Kidney (tissue), 14 donors: ENCODE measurements around the gene CDC42EP3. TPM values are rescaled to one million over a fixed set of nuclear protein-coding genes. Genes with fewer than 3 reads are reported as not detected.

Source experiments
- DNase-seq, 5 donors: peaks; one replicate each; pipeline ENCODE4 v3.0.0-alpha.2; 2013 to 2020
- FAIRE-seq: peaks from 2 replicates; lab custom pipeline; 2012; peaks lifted over from hg19 to GRCh38; lab: Jason Lieb, UNC
- H3K27ac ChIP-seq, 2 donors: one replicate each; pipeline ENCODE4 v1.7.0; 2013; ENCODE audit warnings: low read depth in 2 of 2, low read length in 2 of 2, inconsistent platforms in 1 of 2
- H3K27me3 ChIP-seq: one replicate; pipeline ENCODE4 v1.7.1; 2013; ENCODE audit warnings: low read length, inconsistent platforms; ENCODE audit not compliant: control insufficient read depth, insufficient read depth
- H3K36me3 ChIP-seq, 3 donors: one replicate each; pipeline versions ENCODE4 v1.7.0 to v1.7.1; 2013; ENCODE audit warnings: low read length in 3 of 3, control low read depth in 1 of 3, inconsistent platforms in 1 of 3; ENCODE audit not compliant: insufficient read depth in 3 of 3, control insufficient read depth in 2 of 3
- H3K4me1 ChIP-seq, 3 donors: one replicate each; pipeline versions ENCODE4 v1.7.0 to v1.7.1; 2013; ENCODE audit warnings: low read length in 3 of 3, inconsistent platforms in 1 of 3, low read depth in 1 of 3; ENCODE audit not compliant: control insufficient read depth in 2 of 3, insufficient read depth in 2 of 3
- H3K4me3 ChIP-seq, 3 donors: one replicate each; pipeline versions ENCODE4 v1.7.0 to v1.8.1; 2013; ENCODE audit warnings: low read length in 3 of 3, control low read depth in 1 of 3, inconsistent platforms in 1 of 3
- H3K9ac ChIP-seq, 3 donors: one replicate each; pipeline versions ENCODE4 v1.7.0 to v1.7.1; 2013; ENCODE audit warnings: low read length in 3 of 3, control low read depth in 1 of 3, inconsistent platforms in 1 of 3
- H3K9me3 ChIP-seq, 3 donors: one replicate each; pipeline versions ENCODE4 v1.7.0 to v1.7.1; 2013; ENCODE audit warnings: low read length in 3 of 3, control low read depth in 1 of 3, inconsistent platforms in 1 of 3; ENCODE audit not compliant: control insufficient read depth in 2 of 3, insufficient read depth in 1 of 3
- intact Hi-C: fragments of 100-400 bp; cut with DNase I; formaldehyde crosslinking; loops from one replicate; pipeline ENCODE4 v1.11.1; 2022
- polyA plus RNA-seq: library from polyadenylated mRNA; stranded (reverse); fragments of 350-450 nt; fragmentation: Illumina TruSeq; extraction: RNeasy Lipid Tissue Mini Kit (QIAGEN cat#74804); gene quantifications from one replicate; pipeline ENCODE4 v1.2.3, GENCODE V29; 2014; ENCODE audit warnings: low read depth, low replicate concordance; ENCODE audit not compliant: insufficient read depth
- total RNA-seq: library from RNA; stranded (reverse); fragmentation: NEBNext Ultra II Directional; extraction: Animal tissue kit (Norgen Biotek cat#: 25700); gene quantifications from one replicate; pipeline ENCODE4 v1.2.1, GENCODE V29; 2021
- TF ChIP-seq, protein P1 (sequence below): IDR thresholded peaks from 3 replicates; pipeline ENCODE4 v1.5.1; 2012; ENCODE audit warnings: mild to moderate bottlenecking, moderate library complexity, borderline replicate concordance; ENCODE audit not compliant: insufficient read depth; ENCODE audit errors: extremely low read depth
- donor health status: control.
- donor health status: control.
- donor health status: control.
- donor health status: control.
- donor health status: control.
- donor health status: DM: yes; HTN: yes; CAD: no.
- donor health status: Normal renal cell carcinoma (clear cell type).

CDC42EP3 gene
- total and polyA plus RNA-seq, 2 donors from 2014 or later, result 21.3 to 34.1 TPM

DNA sequence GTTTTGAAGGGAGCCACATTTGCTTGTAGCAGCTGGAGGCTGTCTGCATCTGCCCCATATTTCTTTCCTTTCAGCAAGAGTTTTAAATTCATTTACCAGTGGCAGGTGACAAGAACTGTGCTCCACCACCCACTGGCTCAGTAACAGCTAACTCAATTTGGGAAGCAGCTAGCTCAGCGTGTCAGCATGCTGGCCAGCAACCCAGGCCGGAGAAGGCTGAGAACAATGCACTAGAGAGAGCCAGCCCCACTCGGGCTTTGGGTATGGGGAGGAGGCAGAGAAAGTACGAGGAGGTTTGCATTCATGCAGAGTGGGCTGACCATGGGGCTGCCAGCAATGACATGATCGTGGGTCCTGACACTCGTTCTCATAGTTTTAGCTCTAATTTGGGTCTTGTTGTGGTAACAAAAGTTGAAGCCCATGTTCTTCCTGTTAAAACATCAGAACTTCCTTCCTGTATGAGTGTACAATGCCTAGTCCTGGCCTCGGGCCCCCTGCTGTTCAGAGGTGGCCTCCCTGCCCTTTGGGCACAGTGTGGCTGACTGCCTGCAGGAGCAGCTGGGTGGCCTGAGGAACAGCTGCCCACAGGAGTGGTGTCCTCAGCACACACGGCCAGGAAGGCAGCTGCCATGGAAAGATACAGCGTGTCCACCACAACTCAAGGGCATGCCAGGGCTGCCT, 23.0 kb downstream of the CDC42EP3 start:
- FAIRE-seq, result no peak

DNA sequence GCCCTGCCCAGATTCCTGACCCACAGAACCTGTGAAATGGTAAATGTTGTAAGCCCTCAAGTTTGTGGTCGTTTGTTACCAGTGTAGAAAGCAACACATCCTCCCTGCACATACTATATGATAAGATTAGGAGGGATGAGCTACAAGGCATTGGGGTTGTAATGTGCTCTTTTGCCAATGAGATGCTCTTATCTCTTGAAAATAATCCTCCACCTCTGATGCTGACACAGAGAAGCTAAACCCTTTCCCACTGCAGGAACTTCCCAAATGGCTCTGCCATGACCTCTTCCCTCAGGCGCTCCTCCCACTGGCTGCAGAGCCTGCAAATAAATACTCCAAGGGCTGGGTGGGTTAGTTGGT, 23.5 kb downstream of the CDC42EP3 start:
- TF ChIP-seq, protein P1, sequence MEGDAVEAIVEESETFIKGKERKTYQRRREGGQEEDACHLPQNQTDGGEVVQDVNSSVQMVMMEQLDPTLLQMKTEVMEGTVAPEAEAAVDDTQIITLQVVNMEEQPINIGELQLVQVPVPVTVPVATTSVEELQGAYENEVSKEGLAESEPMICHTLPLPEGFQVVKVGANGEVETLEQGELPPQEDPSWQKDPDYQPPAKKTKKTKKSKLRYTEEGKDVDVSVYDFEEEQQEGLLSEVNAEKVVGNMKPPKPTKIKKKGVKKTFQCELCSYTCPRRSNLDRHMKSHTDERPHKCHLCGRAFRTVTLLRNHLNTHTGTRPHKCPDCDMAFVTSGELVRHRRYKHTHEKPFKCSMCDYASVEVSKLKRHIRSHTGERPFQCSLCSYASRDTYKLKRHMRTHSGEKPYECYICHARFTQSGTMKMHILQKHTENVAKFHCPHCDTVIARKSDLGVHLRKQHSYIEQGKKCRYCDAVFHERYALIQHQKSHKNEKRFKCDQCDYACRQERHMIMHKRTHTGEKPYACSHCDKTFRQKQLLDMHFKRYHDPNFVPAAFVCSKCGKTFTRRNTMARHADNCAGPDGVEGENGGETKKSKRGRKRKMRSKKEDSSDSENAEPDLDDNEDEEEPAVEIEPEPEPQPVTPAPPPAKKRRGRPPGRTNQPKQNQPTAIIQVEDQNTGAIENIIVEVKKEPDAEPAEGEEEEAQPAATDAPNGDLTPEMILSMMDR, result no peak
- H3K4me1 ChIP-seq, result peaks cover 0 to 14% (median 0%) of the 10 kb centered on the region in 3 donors
- peaks cover 0 to 4% (median 0%) of the 10 kb centered on the region in 3 donors for H3K36me3 ChIP-seq
- no peaks in the 10 kb centered on the region for H3K9me3 ChIP-seq
- H3K27me3 ChIP-seq, result no peaks in the 10 kb centered on the region
- FAIRE-seq (no peak), DNase-seq (no peak)
- intact Hi-C loops, result no loop called here
- peak overlapping the region in 1 of 3 donors; percentile 7 for H3K4me3 ChIP-seq
- H3K27ac ChIP-seq, result no peak overlapping the region
- no peak overlapping the region for H3K9ac ChIP-seq

More for the DNA sequence above, 23.0 kb downstream of the CDC42EP3 start:
- H3K36me3 ChIP-seq, result peaks cover 0 to 4% (median 0%) of the 10 kb centered on the region in 3 donors
- no peak overlapping the region for H3K9ac ChIP-seq
- DNase-seq, result peak in 3 of 5 donors; percentile 40 to 83 (median 64)
- H3K4me1 ChIP-seq, result peaks cover 0 to 14% (median 0%) of the 10 kb centered on the region in 3 donors
- TF ChIP-seq, protein P1, result no peak
- intact Hi-C loops, result no loop called here
- no peak overlapping the region for H3K27ac ChIP-seq
- no peaks in the 10 kb centered on the region for H3K9me3 ChIP-seq
- peak overlapping the region in 1 of 3 donors; percentile 7 for H3K4me3 ChIP-seq
- no peaks in the 10 kb centered on the region for H3K27me3 ChIP-seq

DNA sequence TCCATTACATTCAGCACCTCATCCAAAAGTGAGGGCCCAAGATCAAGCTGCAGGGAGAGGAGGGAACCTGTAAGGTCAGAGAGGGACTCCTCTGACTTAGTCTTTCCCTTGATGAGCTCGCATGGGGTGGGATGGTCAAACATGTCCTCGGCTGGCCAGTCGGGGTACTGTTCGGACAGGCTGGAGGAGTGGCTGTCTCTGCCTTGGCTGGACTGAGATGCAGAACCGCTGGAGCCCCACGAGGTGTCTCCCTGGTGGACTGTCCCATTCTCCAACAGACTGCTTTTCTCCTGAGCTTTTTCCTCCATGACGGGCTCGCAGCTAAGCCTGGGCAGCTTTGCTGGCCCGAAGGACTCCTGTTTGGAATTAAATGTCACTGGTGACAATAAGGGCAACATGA, 25.6 kb downstream of the CDC42EP3 start:
- TF ChIP-seq, protein P1, result no peak
- no peak overlapping the region for H3K27ac ChIP-seq
- no peak for FAIRE-seq
- H3K9me3 ChIP-seq, result no peaks in the 10 kb centered on the region
- no peaks in the 10 kb centered on the region for H3K27me3 ChIP-seq
- H3K4me1 ChIP-seq, result peaks cover 0 to 11% (median 0%) of the 10 kb centered on the region in 3 donors
- H3K9ac ChIP-seq, result no peak overlapping the region
- DNase-seq, result no peak
- H3K36me3 ChIP-seq, result peaks cover 0 to 4% (median 0%) of the 10 kb centered on the region in 3 donors
- H3K4me3 ChIP-seq, result no peak overlapping the region
- intact Hi-C loops, result no loop called here
